GM12874 (cell line): ENCODE results near the gene ATOH8.

Experiments
- CTCF ChIP-seq: IDR thresholded peaks from 2 replicates; pipeline ENCODE4 v1.5.1; 2011; ENCODE audit warnings: low read depth, mild to moderate bottlenecking, control low read depth, low read length, moderate library complexity; ENCODE audit not compliant: insufficient read depth

ATOH8 gene

GRCh38 chr2:85775406-85776381, 21.9 kb downstream of the ATOH8 start:
- no peak for TF ChIP-seq CTCF

- TF ChIP-seq CTCF = no peak
These were observed 22.9 kb downstream of the ATOH8 start for GRCh38 chr2:85776672-85777071.

GRCh38 chr2:85777441-85777861, 23.7 kb downstream of the ATOH8 start:
- no peak for TF ChIP-seq CTCF

GRCh38 chr2:85778646-85779379, 25.0 kb downstream of the ATOH8 start:
- TF ChIP-seq CTCF = no peak

GRCh38 chr2:85779641-85780315, 26.0 kb downstream of the ATOH8 start:
- no peak for TF ChIP-seq CTCF

- TF ChIP-seq CTCF = no peak
These were observed 26.7 kb downstream of the ATOH8 start for GRCh38 chr2:85780316-85781012.
